SU-DHL-6 (cell line): ENCODE measurements around the gene PPP6R2.

Source experiments
- CTCF ChIP-seq: fragments of 200-600 bp; sonication (generic); IDR thresholded peaks from one replicate; pipeline ENCODE4 v1.5.1; 2017; ENCODE audit warnings: antibody characterized with exemption, mild to moderate bottlenecking, low read length, moderate library complexity; ENCODE audit not compliant: insufficient read depth, poor library complexity, severe bottlenecking
- EZH2phosphoT487 ChIP-seq: fragments of 200-600 bp; sonication (generic), shearing (Covaris generic); conservative IDR thresholded peaks from 2 replicates; pipeline ENCODE4 v1.6.1; 2018; ENCODE audit warnings: mild to moderate bottlenecking, antibody characterized with exemption, low read length, moderate library complexity, mixed read lengths

- TF ChIP-seq CTCF = no peak
- TF ChIP-seq EZH2phosphoT487 = no peak
Observed at GRCh38 chr22:50396751-50397370, 53.7 kb downstream of the PPP6R2 start.
